HCT116 (cell line): ENCODE measurements around the gene BPIFB6. TPM values are rescaled to one million over a fixed set of nuclear protein-coding genes. Genes with fewer than 3 reads are reported as not detected.

Experiments
- ATAC-seq: fragments of 200-7000 bp; cut with Tn5 transposase; 2 replicates; pipeline ENCODE4 v1.9.1; 2020; ENCODE audit warnings: mild to moderate bottlenecking, moderate library complexity
- BruUV-seq: library from RNA; stranded (reverse); fragments of 400-500 nt; replicated peaks from 2 replicates; lab custom pipeline; 2021; lab: Mats Ljungman, UMichigan
- CTCF ChIA-PET: fragments of 300-600 bp; sonication (Branson Sonifier 250); formaldehyde crosslinking; loops from one replicate; lab custom pipeline; 2021; ENCODE audit warnings: antibody characterized with exemption; lab: Charles Lee
- POLR2A ChIA-PET: fragments of 300-600, 350-600 bp; sonication (Branson Sonifier 250); formaldehyde crosslinking; loops from one replicate; lab custom pipeline; 2021; ENCODE audit warnings: antibody characterized with exemption; lab: Charles Lee
- RAD21 ChIA-PET, 2 experiments: fragments of 300-600 bp; sonication (Branson Sonifier 250); formaldehyde crosslinking; loops; one replicate each; lab custom pipeline; 2023; ENCODE audit warnings: low total read pairs in 2 of 2; ENCODE audit not compliant: uncharacterized antibody in 2 of 2, unreplicated experiment in 2 of 2, low non-redundant PET in 1 of 2; lab: Charles Lee
- DNase-seq: peaks from one replicate; pipeline ENCODE4 v3.0.0-alpha.2; 2010; ENCODE audit warnings: low read depth, low spot score
- H2AFZ ChIP-seq: fragments of 200-600 bp; shearing (Covaris generic), sonication (generic); 2 replicates; pipeline ENCODE4 v1.6.1; 2017; ENCODE audit warnings: low read depth, mixed run types, mixed read lengths, antibody characterized with exemption, low read length; ENCODE audit not compliant: poor library complexity, severe bottlenecking
- H3K27ac ChIP-seq: 2 replicates; pipeline ENCODE4 v1.5.1; 2012; ENCODE audit warnings: low read depth, low read length
- H3K27me3 ChIP-seq: fragments of 200-600 bp; sonication (generic); 2 replicates; pipeline ENCODE4 v1.6.1; 2016; ENCODE audit warnings: mixed run types, low read length, mixed read lengths; ENCODE audit not compliant: insufficient read depth
- H3K36me3 ChIP-seq, 2 experiments: fragments of 200-500 bp in 1 of 2; fragments of 200-600 bp in 1 of 2; sonication (Bioruptor generic) in 1 of 2; sonication (generic) in 1 of 2; 2 replicates each; pipeline versions ENCODE4 v1.5.1 to v1.6.1; 2014 to 2016; ENCODE audit warnings: low read length in 2 of 2, inconsistent platforms in 1 of 2, mixed read lengths in 1 of 2, mixed run types in 1 of 2; ENCODE audit not compliant: insufficient read depth in 2 of 2, control insufficient read depth in 1 of 2
- H3K4me1 ChIP-seq, 2 experiments: fragments of 200-600 bp in 1 of 2; sonication (generic) in 1 of 2; 2 replicates each; pipeline versions ENCODE4 v1.5.1 to v1.6.1; 2012 to 2017; ENCODE audit warnings: low read length in 2 of 2, inconsistent platforms in 1 of 2, mild to moderate bottlenecking in 1 of 2, mixed read lengths in 1 of 2, mixed run types in 1 of 2, moderate library complexity in 1 of 2; ENCODE audit not compliant: insufficient read depth in 2 of 2, control insufficient read depth in 1 of 2
- H3K4me2 ChIP-seq: fragments of 200-600 bp; sonication (generic); 2 replicates; pipeline ENCODE4 v1.6.1; 2017; ENCODE audit warnings: mixed run types, low read length, mixed read lengths
- H3K4me3 ChIP-seq, 2 experiments: fragments of 200-600 bp in 1 of 2; sonication (generic) in 1 of 2; replicated peaks in 1 of 2; 2 replicates each; pipeline ENCODE4 v1.5.1; 2011 to 2016; ENCODE audit warnings: low read length in 2 of 2, control low read depth in 1 of 2, low read depth in 1 of 2, mild to moderate bottlenecking in 1 of 2, mixed read lengths in 1 of 2, mixed run types in 1 of 2
- H3K79me2 ChIP-seq: fragments of 200-600 bp; sonication (generic); 2 replicates; pipeline ENCODE4 v1.6.1; 2017; ENCODE audit warnings: mild to moderate bottlenecking, mixed run types, low read length, moderate library complexity, mixed read lengths; ENCODE audit not compliant: insufficient read depth
- H3K9ac ChIP-seq: fragments of 200-600 bp; sonication (generic); 2 replicates; pipeline ENCODE4 v1.6.1; 2016; ENCODE audit warnings: low read length, mixed read lengths
- H3K9me2 ChIP-seq: fragments of 200-600 bp; sonication (generic), shearing (Covaris generic); 2 replicates; pipeline ENCODE4 v1.6.1; 2017; ENCODE audit warnings: mixed run types, mild to moderate bottlenecking, moderate library complexity; ENCODE audit not compliant: insufficient read depth
- H3K9me3 ChIP-seq, 2 experiments: fragments of 200-500 bp in 1 of 2; fragments of 200-600 bp in 1 of 2; sonication (Bioruptor generic) in 1 of 2; sonication (generic) in 1 of 2; 2 replicates each; pipeline ENCODE4 v1.6.1; 2014 to 2017; ENCODE audit warnings: low read length in 2 of 2, mixed read lengths in 2 of 2, inconsistent platforms in 1 of 2, low read depth in 1 of 2, mild to moderate bottlenecking in 1 of 2, mixed run types in 1 of 2, moderate library complexity in 1 of 2; ENCODE audit not compliant: control insufficient read depth in 1 of 2, insufficient read depth in 1 of 2
- H4K20me1 ChIP-seq: fragments of 200-600 bp; sonication (generic), shearing (Covaris generic); 2 replicates; pipeline ENCODE4 v1.6.1; 2017; ENCODE audit warnings: mixed run types, mild to moderate bottlenecking, moderate library complexity; ENCODE audit not compliant: insufficient read depth
- ATF3 ChIP-seq: IDR thresholded peaks from 2 replicates; pipeline ENCODE4 v1.6.1; 2012
- CBX3 ChIP-seq: IDR thresholded peaks from 2 replicates; pipeline ENCODE4 v1.6.1; 2012; ENCODE audit warnings: low read depth
- CEBPB ChIP-seq: IDR thresholded peaks from 2 replicates; pipeline ENCODE4 v1.6.1; 2012; ENCODE audit warnings: low read depth
- EGR1 ChIP-seq: IDR thresholded peaks from 2 replicates; pipeline ENCODE4 v1.6.1; 2012; ENCODE audit warnings: low read depth
- EZH2 ChIP-seq: fragments of 200-600 bp; sonication (generic); IDR thresholded peaks from 2 replicates; pipeline ENCODE4 v1.6.1; 2017; ENCODE audit warnings: antibody characterized with exemption, mixed run types
- EZH2phosphoT487 ChIP-seq: fragments of 200-600 bp; IDR thresholded peaks from 2 replicates; pipeline ENCODE4 v1.6.1; 2018; ENCODE audit warnings: antibody characterized with exemption, borderline replicate concordance
- FOSL1 ChIP-seq: IDR thresholded peaks from 2 replicates; pipeline ENCODE4 v1.6.1; 2012; ENCODE audit warnings: low read depth
- JUND ChIP-seq: IDR thresholded peaks from 2 replicates; pipeline ENCODE4 v1.6.1; 2012
- POLR2A ChIP-seq: IDR thresholded peaks from 2 replicates; pipeline ENCODE4 v1.7.0; 2011; ENCODE audit warnings: borderline replicate concordance; ENCODE audit not compliant: insufficient read depth, insufficient read length; ENCODE audit errors: extremely low read depth
- POLR2AphosphoS5 ChIP-seq: IDR thresholded peaks from 2 replicates; pipeline ENCODE4 v1.6.1; 2011; ENCODE audit warnings: mild to moderate bottlenecking, low read depth, low read length, moderate library complexity
- SIN3A ChIP-seq: IDR thresholded peaks from 2 replicates; pipeline ENCODE4 v1.6.1; 2012; ENCODE audit warnings: low read depth
- TCF7L2 ChIP-seq: IDR thresholded peaks from 2 replicates; pipeline ENCODE4 v1.7.0; 2011; ENCODE audit warnings: borderline replicate concordance, inconsistent platforms; ENCODE audit not compliant: insufficient read depth, insufficient read length; ENCODE audit errors: extremely low read depth
- YY1 ChIP-seq: IDR thresholded peaks from 2 replicates; pipeline ENCODE4 v1.6.1; 2011; ENCODE audit warnings: low read length, low read depth, moderate library complexity, mild to moderate bottlenecking; ENCODE audit not compliant: insufficient replicate concordance; ENCODE audit errors: extremely low read depth
- ZBTB33 ChIP-seq: IDR thresholded peaks from 2 replicates; pipeline ENCODE4 v1.6.1; 2011; ENCODE audit warnings: mild to moderate bottlenecking, low read length, moderate library complexity; ENCODE audit not compliant: insufficient replicate concordance; ENCODE audit errors: extremely low read depth
- ZNF274 ChIP-seq: fragments of 200-500 bp; sonication (Bioruptor generic); IDR thresholded peaks from 2 replicates; pipeline ENCODE4 v1.6.1; 2014; ENCODE audit warnings: mild to moderate bottlenecking, low read depth, low read length, inconsistent platforms
- intact Hi-C: fragments of 100-400 bp; cut with micrococcal nuclease; formaldehyde crosslinking; loops from 2 replicates; pipeline ENCODE4 v1.10.0; 2022
- total RNA-seq: library from RNA; stranded (reverse); gene quantifications from one replicate; pipeline ENCODE4 v1.2.1, GENCODE V29; 2021; ENCODE audit not compliant: unreplicated experiment
- TF ChIP-seq, protein P1 (sequence below), 3 experiments: fragments of 200-600 bp in 1 of 3; sonication (generic) in 1 of 3; IDR thresholded peaks in 2 of 3; conservative IDR thresholded peaks in 1 of 3; 2 replicates each; pipeline ENCODE4 v1.5.1; 2012 to 2017; ENCODE audit warnings: low read depth in 2 of 3, low read length in 2 of 3, antibody characterized with exemption in 1 of 3, borderline replicate concordance in 1 of 3, control low read depth in 1 of 3, mild to moderate bottlenecking in 1 of 3, mixed read lengths in 1 of 3, mixed run types in 1 of 3, moderate library complexity in 1 of 3; ENCODE audit not compliant: insufficient read depth in 1 of 3
- TF ChIP-seq, protein P2 (sequence below): IDR thresholded peaks from 2 replicates; pipeline ENCODE4 v1.6.1; 2012

The BPIFB6 gene
- total RNA-seq, 1 experiment from 2014 or later = not detected

- no peak for TF ChIP-seq FOSL1
- no peak for TF ChIP-seq EGR1
- no peak for TF ChIP-seq JUND
- no peak for TF ChIP-seq POLR2AphosphoS5
- TF ChIP-seq EZH2 = no peak
- TF ChIP-seq CBX3 = no peak
- TF ChIP-seq TCF7L2 = no peak
- no peak for TF ChIP-seq EZH2phosphoT487
- TF ChIP-seq ZBTB33 = no peak
- no peak for TF ChIP-seq POLR2A
Measured at GRCh38 chr20:33086052-33086722, 54.7 kb downstream of the BPIFB6 start (continued).

- H3K79me2 ChIP-seq = no peaks in the 10 kb centered on the region
- BruUV-seq = no TSS peak
- intact Hi-C loops = loop anchor here (10.0 kb wide), 1 partner anchor 1034 kb away; no protein-coding TSS in a partner anchor
- ATAC-seq (no peak), DNase-seq (no peak)
- no peak overlapping the region for H3K27ac ChIP-seq
- peaks cover 4% of the 10 kb centered on the region; the same call in 1 of the 2 replicates for H3K27me3 ChIP-seq
- H2AFZ ChIP-seq = no peak overlapping the region
- CTCF ChIA-PET = no interaction called here
- no peaks in the 10 kb centered on the region for H3K4me1 ChIP-seq
- H3K9me2 ChIP-seq = no peaks in the 10 kb centered on the region
- RAD21 ChIA-PET = no interaction called here
- H4K20me1 ChIP-seq = no peaks in the 10 kb centered on the region
- H3K4me2 ChIP-seq = no peak overlapping the region
- no peak overlapping the region for H3K9ac ChIP-seq
- no peak overlapping the region for H3K4me3 ChIP-seq
- no peaks in the 10 kb centered on the region for H3K36me3 ChIP-seq
- H3K9me3 ChIP-seq = no peaks in the 10 kb centered on the region
- POLR2A ChIA-PET = no interaction called here
- TF ChIP-seq ATF3 (no peak), FOSL1 (no peak), CBX3 (no peak), SIN3A (no peak), CEBPB (no peak), POLR2A (no peak), YY1 (no peak), EZH2 (no peak), POLR2AphosphoS5 (no peak), EGR1 (no peak), ZNF274 (no peak), ZBTB33 (no peak), JUND (no peak)
- TF ChIP-seq, protein P1, sequence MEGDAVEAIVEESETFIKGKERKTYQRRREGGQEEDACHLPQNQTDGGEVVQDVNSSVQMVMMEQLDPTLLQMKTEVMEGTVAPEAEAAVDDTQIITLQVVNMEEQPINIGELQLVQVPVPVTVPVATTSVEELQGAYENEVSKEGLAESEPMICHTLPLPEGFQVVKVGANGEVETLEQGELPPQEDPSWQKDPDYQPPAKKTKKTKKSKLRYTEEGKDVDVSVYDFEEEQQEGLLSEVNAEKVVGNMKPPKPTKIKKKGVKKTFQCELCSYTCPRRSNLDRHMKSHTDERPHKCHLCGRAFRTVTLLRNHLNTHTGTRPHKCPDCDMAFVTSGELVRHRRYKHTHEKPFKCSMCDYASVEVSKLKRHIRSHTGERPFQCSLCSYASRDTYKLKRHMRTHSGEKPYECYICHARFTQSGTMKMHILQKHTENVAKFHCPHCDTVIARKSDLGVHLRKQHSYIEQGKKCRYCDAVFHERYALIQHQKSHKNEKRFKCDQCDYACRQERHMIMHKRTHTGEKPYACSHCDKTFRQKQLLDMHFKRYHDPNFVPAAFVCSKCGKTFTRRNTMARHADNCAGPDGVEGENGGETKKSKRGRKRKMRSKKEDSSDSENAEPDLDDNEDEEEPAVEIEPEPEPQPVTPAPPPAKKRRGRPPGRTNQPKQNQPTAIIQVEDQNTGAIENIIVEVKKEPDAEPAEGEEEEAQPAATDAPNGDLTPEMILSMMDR (IDR thresholded peaks at IDR 0.05 in 2 of 3, conservative IDR thresholded peaks at IDR 0.05 in 1 of 3; ENCODE audit: borderline replicate concordance in 1 of 3, insufficient read depth in 1 of 3, low read depth in 2 of 3, low read length in 2 of 3) = no peak
- TF ChIP-seq, protein P2, sequence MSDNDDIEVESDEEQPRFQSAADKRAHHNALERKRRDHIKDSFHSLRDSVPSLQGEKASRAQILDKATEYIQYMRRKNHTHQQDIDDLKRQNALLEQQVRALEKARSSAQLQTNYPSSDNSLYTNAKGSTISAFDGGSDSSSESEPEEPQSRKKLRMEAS = no peak
Measured at GRCh38 chr20:33091147-33091546, 59.7 kb downstream of the BPIFB6 start.
